COLO668 (cell line): Measurements from ENCODE around the gene STARD13.
"Not testable (repeated sequence)": the region's sequence is repeated elsewhere in the genome, so short reads cannot be mapped to it uniquely, and the experiment has no call there.

ENCODE experiments used
- DNase-seq: peaks from one replicate; lab custom pipeline; 2025; ENCODE audit not compliant: unreplicated experiment; lab: John Stamatoyannopoulos, UW

Gene STARD13

DNA sequence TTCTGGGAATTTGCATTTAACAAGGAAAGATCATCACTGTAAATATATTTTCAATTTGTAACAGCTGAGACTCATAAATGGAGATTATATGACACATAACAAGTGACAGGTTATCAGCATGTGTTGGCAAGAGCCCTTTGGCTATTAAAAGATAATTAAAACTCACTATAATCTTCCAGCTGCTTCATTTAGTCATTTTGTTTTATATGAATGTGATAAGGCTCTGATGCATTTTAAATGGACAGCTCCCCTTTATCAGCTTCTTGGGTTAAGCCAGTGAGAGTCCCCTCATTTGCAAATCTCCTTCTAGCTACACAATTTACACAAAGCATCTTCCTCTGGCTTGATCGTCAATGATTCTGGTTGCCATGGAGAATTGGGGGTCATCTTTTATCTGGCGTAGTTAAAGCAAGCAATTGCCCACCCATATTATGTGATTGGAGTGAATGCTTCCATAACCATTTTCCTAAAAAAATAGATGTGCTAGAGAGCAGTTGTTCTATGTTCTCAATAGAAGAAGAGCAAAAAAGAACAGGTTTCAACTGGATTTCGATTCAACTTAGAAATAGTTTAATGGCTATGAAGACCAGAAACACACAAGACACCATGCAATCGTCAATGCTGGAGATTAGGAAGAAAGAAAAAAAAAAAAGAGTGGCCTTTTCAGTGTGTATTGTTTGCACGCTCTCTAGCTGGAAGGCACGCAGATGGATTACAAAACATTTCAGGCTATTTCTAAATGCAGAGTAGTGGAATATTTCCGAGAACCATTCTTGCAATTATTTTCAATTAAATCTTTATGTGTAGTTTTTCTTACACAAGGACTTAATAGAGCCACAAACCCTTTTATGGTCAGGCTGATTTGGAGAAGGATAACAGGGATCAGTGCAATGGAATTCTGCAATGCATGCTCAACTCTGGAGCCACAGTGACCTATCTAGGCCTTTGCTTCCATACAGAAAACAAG is 27.4 kb downstream of the STARD13 start:
- DNase-seq, result no peak

DNA sequence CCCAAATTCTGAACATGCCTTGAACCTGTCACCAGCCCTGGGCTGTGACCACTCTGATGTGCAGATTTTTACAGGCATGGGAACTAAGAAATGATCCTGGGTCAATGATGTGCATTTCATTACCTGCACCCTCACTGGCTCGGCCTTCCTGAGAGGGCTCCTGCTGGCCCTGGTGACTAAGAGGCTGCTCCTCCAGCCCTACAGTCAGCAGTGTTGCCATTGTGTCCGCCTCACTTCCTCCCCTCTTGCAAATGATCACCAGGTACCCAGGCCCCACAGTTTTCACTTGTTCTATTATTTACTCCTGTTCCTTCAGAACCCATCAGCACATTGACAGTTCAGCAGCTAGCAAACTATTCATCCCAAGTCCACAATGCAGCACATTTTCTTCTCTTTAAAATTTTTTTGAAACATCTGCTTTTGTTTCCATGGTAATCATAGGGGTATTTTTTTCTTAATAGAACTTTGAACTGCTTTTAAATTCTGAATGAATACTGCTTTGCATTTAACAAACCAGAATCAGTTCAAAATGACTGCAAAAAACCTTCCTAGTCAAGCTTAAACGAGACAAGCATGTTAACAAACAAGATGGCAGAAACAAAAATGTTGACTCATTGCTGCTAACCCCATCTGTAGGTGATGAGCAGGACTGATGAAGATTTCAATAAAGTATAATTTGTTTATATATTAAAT is 29.3 kb downstream of the STARD13 start:
- no peak for DNase-seq

DNA sequence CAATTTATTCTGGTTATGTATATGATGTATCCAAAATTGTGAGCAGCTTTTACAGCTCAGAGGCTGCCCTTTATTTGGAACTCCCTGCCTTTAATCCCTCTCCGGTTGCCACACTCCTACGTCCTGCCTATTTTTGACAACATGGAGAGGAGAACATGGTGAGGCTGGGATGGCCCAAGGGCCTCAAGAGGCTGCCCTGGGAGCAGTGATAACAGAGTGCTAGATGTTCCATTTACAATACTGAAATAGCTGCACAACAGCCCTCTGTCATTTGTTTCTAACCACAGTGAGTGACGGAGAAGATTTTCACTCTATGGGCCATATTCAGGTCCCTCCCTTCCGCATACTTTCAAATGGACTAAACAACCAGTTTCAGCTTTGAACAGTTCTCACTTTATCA is 33.4 kb downstream of the STARD13 start:
- DNase-seq, result no peak

DNA sequence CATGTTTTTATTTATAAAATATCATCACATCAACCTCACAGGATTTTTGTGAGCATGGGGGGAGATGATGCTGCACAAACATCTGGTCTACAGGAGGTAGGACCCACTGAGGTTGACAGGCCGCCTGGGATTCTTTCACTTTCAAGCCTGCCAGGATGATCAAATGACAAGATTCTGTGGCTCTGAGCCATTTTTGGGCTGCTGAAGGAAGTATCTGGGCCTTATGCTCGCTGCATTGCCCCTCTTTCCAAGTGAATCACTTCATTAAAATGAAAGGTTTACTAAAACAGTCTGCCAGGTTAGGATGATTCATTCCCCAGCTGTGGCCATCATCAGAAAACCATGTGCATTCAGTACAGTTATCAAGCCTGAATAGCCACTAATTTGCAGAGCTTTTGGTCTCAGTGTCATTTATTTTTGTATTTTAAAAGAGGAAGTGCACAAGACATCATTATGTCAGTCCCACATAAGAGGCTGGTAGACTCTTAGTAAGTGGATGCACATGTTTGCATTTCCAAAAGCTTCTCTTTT is 34.4 kb downstream of the STARD13 start:
- no peak for DNase-seq

DNA sequence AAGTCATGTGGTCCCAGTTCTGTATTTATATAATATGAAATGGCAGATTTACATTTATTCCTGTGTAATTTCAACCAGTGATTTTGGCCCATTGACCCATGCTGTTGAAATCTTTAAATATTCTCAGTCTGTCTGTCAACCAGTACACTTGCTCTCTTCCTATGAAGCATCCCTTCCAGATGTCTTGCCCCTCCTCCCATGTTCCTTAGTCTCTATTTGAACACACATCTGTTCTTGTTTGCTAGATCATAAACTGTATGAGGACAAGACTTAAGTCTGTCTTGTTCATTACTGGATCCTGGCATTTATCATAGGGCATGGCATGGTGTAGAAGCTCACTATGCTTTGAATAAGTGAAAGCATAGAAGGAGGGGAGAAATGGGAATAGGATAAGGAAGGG is 34.9 kb downstream of the STARD13 start:
- DNase-seq, result no peak

DNA sequence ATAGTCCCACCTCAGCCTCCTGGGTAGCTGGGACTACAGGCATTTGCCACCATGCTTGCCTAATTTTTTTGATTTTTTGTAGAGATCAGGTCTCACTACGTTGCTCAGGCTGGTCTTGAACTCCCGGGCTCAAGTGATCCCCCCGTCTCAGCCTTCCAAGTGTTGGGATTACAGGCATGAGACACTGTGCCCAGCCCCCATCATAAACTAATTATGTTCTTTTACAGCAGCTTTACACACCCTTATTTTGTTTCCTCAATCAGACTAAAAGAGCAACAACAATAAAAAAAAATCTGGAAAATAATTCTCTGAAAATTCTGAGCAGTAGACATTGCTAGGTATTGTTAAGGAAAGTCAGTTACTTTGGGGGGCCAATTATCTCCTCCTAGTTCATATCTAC is 35.7 kb downstream of the STARD13 start:
- no peak for DNase-seq

DNA sequence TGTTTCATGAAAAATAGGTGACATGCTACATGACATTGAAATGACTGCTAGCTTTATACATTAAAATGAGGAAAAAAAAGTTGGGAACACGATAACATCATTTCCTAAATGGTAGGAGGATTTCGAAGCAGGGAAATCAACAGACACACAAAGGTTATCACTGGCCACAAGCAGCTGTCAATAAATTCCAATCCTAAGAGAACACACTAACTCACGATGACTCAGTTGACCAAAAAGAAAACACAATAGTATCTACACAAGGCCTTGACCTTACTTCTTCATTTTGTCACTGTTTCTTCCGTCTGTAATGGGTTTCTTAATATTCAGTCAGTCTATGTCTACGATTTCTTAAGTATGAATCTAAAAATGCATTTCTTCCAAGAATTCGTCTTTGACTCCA is 36.5 kb downstream of the STARD13 start:
- DNase-seq, result no peak

DNA sequence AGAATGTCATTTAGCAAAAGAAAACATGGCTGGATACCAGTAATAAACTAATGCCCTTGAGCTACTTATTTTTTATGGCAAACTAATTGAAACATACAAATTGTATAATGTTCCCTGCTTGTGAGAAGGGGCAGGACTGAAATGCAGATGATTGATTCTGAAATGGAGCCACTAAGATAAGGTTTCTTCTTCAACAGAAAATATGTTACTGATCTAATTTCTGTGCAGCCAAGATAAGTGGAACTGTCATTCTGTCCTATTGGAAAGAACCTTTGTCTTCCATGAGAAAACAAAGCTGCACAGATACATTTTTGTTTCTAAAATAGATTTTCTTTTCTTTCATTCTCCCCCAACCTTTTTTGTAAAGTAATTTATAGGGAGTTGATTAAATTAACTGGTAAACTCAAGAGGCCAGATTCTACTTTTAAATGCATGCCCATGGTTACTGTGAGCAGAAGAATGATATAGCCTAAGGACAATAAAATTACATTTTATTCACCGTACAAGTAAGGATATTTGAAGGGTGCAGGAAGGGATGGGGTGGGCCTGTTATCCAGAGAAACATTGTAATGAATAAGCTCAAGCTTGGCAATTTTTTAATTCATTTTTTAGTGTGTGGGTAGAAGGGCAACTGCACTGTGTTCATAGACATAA is 39.9 kb downstream of the STARD13 start:
- DNase-seq, result no peak

DNA sequence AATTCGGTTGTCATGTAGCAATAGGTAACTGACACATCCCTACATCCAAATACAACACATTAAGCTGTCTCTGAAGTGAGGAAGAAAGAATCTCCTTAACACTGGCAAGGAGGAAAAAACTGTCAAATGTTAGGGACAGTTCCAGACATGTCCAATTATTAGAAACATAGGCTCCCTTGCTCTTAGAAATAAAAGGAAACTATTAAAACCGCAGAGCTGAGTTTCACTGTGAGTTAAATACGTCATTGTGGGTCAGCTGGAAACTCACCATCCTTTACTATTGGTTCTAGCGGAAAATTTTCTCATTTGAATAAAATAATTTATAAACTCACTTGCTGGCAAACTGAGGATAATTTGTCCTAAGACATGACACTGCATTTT is 40.7 kb downstream of the STARD13 start:
- no peak for DNase-seq

DNA sequence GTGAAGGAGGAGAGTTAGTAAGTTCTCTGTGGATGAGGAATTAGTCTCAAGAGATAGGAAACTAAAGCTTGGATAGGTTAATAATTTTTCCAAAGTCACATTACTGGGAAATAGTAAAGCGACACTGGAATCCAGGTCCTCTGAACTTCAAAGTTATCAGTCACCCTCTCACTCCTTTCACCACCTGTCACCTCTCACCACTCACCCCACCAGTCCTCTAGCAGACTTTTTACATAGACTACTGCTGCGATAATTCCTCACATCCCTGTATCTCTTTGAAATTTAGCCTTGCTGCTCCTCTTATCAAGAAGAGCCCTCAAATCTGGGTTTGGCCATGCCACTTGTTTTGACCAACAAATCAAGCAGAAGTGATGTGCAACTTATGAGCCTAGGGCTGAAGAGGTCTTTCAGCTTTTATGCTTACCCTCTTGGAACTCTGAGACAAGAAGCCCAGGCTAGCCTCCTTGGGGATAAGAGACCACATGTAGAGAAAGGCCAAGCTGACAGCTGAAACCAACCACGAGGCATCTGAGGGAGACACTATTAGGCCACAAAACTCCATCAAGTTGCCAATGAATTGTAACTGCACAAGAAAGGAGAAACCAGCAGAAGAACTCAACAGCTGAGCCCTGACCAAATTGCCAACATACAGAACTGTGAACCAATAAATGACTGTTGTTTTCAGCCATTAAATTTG is 41.2 kb downstream of the STARD13 start:
- no peak for DNase-seq

DNA sequence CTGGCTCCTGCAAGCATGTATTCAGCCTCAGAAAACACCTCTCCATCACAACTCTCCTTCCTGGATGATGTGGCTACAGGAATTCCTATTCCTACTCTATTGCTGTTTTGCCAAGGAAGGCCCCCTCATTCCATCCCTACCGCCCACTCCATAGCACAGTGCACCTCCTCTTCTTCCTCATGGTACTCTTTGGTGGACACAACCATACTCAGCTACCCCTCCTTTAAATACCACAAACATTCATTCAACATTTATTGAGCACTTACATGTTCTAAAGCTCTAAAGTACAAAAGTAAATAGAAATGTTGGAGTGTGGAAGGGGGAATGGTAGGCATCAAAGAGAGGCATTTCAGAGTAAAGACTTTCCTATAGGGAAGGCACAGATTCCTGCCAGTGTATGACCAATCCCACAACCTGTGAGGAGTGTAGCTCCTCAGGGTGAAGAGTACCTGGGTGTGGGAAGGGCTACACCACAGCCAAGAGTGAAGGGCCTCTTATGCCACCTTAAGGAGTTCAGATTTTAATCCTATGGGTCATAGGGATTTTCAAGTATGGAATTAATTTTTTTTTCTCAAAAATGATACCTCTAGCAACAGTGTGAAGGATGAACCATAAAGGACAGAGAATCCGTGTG is 42.5 kb downstream of the STARD13 start:
- no peak for DNase-seq

DNA sequence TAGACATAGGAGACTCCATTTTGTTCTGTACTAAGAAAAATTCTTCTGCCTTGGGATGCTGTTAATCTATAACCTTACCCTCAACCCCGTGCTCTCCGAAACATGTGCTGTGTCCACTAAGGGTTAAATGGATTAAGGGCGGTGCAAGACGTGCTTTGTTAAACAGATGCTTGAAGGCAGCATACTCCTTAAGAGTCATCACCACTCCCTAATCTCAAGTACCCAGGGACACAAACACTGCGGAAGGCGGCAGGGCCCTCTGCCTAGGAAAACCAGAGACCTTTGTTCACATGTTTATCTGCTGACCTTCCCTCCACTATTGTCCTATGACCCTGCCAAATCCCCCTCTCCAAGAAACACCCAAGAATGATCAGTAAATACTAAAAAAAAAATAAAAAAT is 43.2 kb downstream of the STARD13 start:
- not testable (repeated sequence) for DNase-seq

DNA sequence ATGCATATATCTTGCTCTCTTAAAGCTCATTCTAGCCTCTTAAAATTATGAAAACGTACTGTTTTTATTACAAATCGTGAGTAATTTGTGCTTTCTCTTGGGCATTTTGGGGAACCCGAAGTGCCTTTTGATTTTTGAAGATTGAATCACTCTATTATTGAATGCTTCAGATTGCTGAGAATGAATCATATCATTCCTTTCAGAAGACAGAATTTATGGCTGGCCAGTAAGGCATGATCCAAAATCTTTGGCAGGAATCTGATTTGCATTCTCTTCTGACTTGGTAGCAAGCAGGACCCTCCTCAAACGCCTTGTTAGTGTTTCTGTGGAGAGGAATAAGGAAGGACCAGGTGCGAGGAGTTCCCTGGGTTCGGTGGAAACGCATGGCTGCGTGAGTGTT is 49.5 kb downstream of the STARD13 start:
- DNase-seq, result no peak

DNA sequence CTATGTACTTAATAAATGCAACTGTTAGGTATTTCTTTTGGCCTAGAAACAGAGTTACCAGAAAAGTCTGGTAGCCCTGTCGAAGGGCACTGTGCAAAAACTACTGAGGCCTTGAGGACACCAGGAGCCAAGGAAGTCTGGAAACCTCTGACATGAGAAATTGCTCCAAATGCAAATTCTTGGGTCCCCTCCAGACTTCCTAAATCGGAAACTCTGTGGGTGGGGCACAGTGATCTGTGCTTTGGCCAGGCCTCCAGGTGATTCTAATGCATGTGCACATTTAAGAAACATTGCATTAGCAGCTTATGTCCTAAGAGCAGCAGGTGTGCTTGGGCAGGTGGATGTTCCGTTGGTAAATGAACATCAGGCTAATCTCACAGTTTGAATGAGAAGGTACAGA is 50.0 kb downstream of the STARD13 start:
- DNase-seq, result no peak

DNA sequence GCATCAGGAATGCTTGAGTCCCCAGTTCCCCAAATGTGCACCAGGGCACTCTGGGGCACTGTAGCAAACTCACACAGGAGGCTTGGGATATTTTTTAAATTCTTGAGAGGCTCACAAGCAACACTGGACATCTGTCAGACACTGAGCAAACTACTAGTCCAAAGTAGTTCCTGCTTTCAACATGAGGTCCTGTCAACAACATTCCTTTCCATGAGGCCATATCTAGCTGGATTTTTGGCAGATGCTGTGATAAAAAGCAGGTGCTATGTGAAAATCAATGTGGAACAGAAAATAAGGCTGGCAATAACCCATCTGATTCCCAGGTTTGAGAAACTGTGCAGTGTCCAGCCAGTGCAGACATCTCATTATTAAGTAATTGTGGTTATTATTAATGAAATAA is 50.5 kb downstream of the STARD13 start:
- no peak for DNase-seq

DNA sequence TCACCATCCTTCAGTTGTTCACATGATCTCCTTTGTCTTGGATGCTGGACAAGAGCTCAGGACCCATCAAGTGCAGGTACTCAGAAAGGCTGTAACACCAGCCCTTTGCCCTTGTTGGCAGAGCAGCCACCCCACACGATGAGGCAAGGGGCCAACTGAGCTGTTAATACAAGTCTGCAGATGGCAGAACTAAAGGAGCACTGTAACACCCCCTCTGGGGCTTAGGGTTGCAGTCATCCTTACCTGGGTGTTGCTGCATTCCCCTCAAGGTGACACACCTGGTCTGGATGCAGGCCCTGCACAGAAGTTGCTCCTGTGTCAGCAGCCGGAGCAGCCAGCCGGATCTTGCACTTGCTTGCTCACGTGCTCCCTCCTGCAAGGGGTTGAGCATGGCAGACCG is 52.0 kb downstream of the STARD13 start:
- no peak for DNase-seq

DNA sequence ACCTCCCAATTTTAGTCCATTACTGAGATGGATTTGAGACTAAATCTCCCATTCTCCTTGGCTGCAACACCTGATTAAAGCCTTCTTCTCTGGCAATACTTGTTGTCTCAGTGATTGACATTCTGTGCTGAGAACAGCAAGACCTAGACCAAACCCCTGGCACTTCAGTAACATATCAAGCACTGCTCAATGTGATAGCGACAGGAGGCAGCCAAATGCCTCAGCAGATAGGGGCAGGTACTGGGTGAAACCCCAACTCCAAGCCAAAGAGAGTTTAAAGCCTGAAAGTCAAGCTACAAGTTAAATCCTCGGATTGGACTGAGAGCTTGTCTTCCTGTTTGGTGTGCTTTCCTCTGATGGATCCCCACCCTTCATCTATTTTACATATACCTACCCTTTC is 52.7 kb downstream of the STARD13 start:
- DNase-seq, result no peak

DNA sequence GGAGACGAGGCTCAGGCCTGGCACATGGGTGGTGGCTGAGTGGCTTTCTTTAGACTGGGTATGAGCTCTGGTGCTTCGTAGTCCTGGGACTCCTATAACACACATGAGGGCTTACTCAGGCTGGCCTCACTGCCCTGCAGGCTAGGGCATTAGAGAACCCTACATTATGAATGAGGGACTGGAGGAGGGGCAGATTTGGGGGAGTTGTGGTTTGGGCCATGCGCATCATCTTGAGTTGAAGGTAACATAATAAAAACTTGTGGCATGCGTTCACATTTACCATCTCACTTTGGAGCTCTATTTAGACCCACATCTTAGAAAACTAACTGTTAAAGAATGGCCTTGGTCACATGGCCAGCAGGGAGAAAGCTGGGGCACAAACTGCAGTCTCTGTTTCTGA is 54.2 kb downstream of the STARD13 start:
- DNase-seq, result no peak

DNA sequence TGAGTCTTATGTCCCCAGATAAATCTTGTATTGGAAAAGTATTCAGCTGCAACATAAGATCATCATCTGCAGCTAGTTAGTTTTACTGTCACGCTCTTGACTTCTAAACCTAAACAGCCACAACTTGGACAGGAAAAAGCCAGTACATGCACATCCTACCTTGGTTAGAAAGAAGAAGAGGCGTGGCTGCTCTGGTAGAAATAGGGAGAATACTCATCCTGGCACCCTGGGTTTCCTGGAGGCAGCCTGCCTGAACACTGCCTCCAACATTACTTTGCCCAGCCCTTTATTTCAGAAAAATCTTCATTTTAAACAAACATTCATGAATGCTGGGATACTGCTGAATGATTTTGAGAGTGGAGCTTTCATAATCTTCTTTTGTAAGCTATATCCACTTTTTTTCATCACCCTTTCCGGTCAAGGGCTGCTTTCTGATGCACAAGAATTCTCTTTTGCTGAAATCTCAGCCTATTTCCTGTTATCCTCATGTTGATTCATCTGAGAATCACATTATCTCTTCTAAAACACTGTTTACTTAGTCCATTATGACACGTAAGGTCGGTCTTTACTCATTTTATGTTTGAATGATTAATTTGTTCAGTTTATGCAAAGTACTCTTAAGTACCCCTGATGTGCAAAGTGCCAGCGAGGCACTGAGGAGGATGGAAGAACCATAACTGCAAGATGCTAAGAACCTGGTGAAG is 55.2 kb downstream of the STARD13 start:
- no peak for DNase-seq
